ENCODE results near the gene CD2AP. TPM values are rescaled to one million over a fixed set of nuclear protein-coding genes. Genes with fewer than 3 reads are reported as not detected.
"Not testable (repeated sequence)": the region's sequence is repeated elsewhere in the genome, so short reads cannot be mapped to it uniquely, and the experiment has no call there.

CD2AP gene
- polyA plus RNA-seq, 4 donors = 64.1 to 87.6 (median 76.0) TPM

GRCh38 chr6:47552319-47552718 lies 74.7 kb downstream of the CD2AP start:
- no peak for DNase-seq (ENCODE audit: low read depth in 4 of 4, low spot score in 2 of 4)

- not testable (repeated sequence) for DNase-seq (ENCODE audit: low read depth in 4 of 4, low spot score in 2 of 4)
These were observed 75.7 kb downstream of the CD2AP start for GRCh38 chr6:47553243-47553642.

- DNase-seq (ENCODE audit: low read depth in 4 of 4, low spot score in 2 of 4) = not testable (repeated sequence)
These were observed 78.9 kb downstream of the CD2AP start for GRCh38 chr6:47556459-47556858.

- DNase-seq (ENCODE audit: low read depth in 4 of 4, low spot score in 2 of 4) = no peak
These were observed 85.6 kb downstream of the CD2AP start for GRCh38 chr6:47563162-47563561.

- DNase-seq (ENCODE audit: low read depth in 4 of 4, low spot score in 2 of 4) = not testable (repeated sequence)
These were observed 89.0 kb downstream of the CD2AP start for GRCh38 chr6:47566602-47567001.

GRCh38 chr6:47567586-47567985 lies 90.0 kb downstream of the CD2AP start:
- DNase-seq (ENCODE audit: low read depth in 4 of 4, low spot score in 2 of 4) = no peak

GRCh38 chr6:47571488-47571887 lies 93.9 kb downstream of the CD2AP start:
- DNase-seq (ENCODE audit: low read depth in 4 of 4, low spot score in 2 of 4) = no peak

- DNase-seq (ENCODE audit: low read depth in 4 of 4, low spot score in 2 of 4) = no peak
These were observed 95.5 kb downstream of the CD2AP start for GRCh38 chr6:47573109-47573508.

GRCh38 chr6:47574789-47575188 lies 97.2 kb downstream of the CD2AP start:
- no peak for DNase-seq (ENCODE audit: low read depth in 4 of 4, low spot score in 2 of 4)

GRCh38 chr6:47579040-47579439 lies 101.5 kb downstream of the CD2AP start:
- DNase-seq (ENCODE audit: low read depth in 4 of 4, low spot score in 2 of 4) = no peak

- DNase-seq (ENCODE audit: low read depth in 4 of 4, low spot score in 2 of 4) = no peak
These were observed 104.0 kb downstream of the CD2AP start for GRCh38 chr6:47581591-47581990.

- DNase-seq (ENCODE audit: low read depth in 4 of 4, low spot score in 2 of 4) = no peak
These were observed 109.9 kb downstream of the CD2AP start for GRCh38 chr6:47587493-47587892.

- DNase-seq (ENCODE audit: low read depth in 4 of 4, low spot score in 2 of 4) = no peak
These were observed 114.7 kb downstream of the CD2AP start for GRCh38 chr6:47592131-47592840.

GRCh38 chr6:47593979-47594378 lies 116.4 kb downstream of the CD2AP start:
- no peak for DNase-seq (ENCODE audit: low read depth in 4 of 4, low spot score in 2 of 4)

- peak in 2 of 4 donors; percentile 10 to 28 for DNase-seq (ENCODE audit: low read depth in 4 of 4, low spot score in 2 of 4)
These were observed 118.2 kb downstream of the CD2AP start for GRCh38 chr6:47595785-47596184.

- no peak for DNase-seq (ENCODE audit: low read depth in 4 of 4, low spot score in 2 of 4)
These were observed 120.8 kb downstream of the CD2AP start for GRCh38 chr6:47598367-47598766.

GRCh38 chr6:47599512-47599911 lies 121.9 kb downstream of the CD2AP start:
- DNase-seq (ENCODE audit: low read depth in 4 of 4, low spot score in 2 of 4) = no peak

GRCh38 chr6:47603227-47603626 lies 125.6 kb downstream of the CD2AP start:
- DNase-seq (ENCODE audit: low read depth in 4 of 4, low spot score in 2 of 4) = no peak

- DNase-seq (ENCODE audit: low read depth in 4 of 4, low spot score in 2 of 4) = no peak
These were observed 126.4 kb downstream of the CD2AP start for GRCh38 chr6:47603995-47604394.

- DNase-seq (ENCODE audit: low read depth in 4 of 4, low spot score in 2 of 4) = no peak
These were observed 144.4 kb downstream of the CD2AP start for GRCh38 chr6:47621838-47622449.

- DNase-seq (ENCODE audit: low read depth in 4 of 4, low spot score in 2 of 4) = no peak
These were observed 149.2 kb downstream of the CD2AP start for GRCh38 chr6:47626782-47627181.
